Left ventricle myocardium inferior (tissue), 1 donor: ENCODE results near the gene STK11IP. TPM values are rescaled to one million over a fixed set of nuclear protein-coding genes. Genes with fewer than 3 reads are reported as not detected.

ENCODE experiments used
- DNase-seq: peaks from one replicate; pipeline ENCODE4 v3.0.0-alpha.2; 2020
- H3K27ac ChIP-seq: fragments of 200-600 bp; replicated peaks from 2 replicates; pipeline ENCODE4 v1.8.0; 2021
- H3K27me3 ChIP-seq: fragments of 200-600 bp; 2 replicates; pipeline ENCODE4 v1.8.0; 2021; ENCODE audit warnings: low read depth
- H3K36me3 ChIP-seq: fragments of 200-600 bp; 2 replicates; pipeline ENCODE4 v1.8.0; 2021
- H3K4me1 ChIP-seq: fragments of 200-600 bp; 2 replicates; pipeline ENCODE4 v1.8.0; 2021
- H3K4me3 ChIP-seq: fragments of 200-600 bp; 2 replicates; pipeline ENCODE4 v1.8.0; 2021; ENCODE audit warnings: mild to moderate bottlenecking, moderate library complexity
- H3K9me3 ChIP-seq: fragments of 200-600 bp; replicated peaks from 2 replicates; pipeline ENCODE4 v1.8.0; 2021
- intact Hi-C: fragments of 100-400 bp; cut with micrococcal nuclease; formaldehyde crosslinking; loops from one replicate; pipeline ENCODE4 v1.11.0; 2022
- total RNA-seq: library from RNA; stranded (reverse); fragmentation: NEBNext Ultra II Directional; extraction: Animal tissue kit (Norgen Biotek cat#: 25700); gene quantifications from one replicate; pipeline ENCODE4 v1.2.1, GENCODE V29; 2021
- TF ChIP-seq, protein P1 (sequence below): fragments of 200-600 bp; IDR thresholded peaks from 2 replicates; pipeline ENCODE4 v1.8.0; 2021; ENCODE audit warnings: antibody characterized with exemption, mild to moderate bottlenecking, borderline replicate concordance
- donor health status: DM: no; HTN: yes; CAD: no; lungs with severe emphysema.

The STK11IP gene
- total RNA-seq, 1 donor from 2014 or later = 15.9 TPM

DNA sequence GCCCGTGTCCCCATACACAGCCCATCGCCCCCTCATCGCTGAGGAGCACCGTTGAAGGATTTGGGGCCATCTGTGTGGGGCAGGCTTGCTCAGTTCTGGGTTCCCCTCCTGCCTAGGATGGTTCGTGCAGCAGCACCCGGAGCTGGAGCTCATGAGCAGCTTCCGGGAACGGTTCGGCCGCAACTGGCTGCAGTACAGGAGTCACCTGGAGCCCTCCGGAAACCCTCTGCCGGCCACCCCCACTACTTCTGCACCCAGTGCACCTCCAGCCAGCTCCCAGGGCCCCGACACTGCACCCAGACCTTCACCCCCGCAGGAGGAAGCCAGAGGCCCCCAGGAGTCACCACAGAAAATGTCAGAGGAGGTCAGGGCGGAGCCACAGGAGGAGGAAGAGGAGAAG, 10.3 kb downstream of the STK11IP start:
- Histone ChIP-seq H3K27ac (peak overlapping the region; percentile 91), H3K36me3 (peaks cover 66% of the 10 kb centered on the region)
- DNase-seq = no peak

DNA sequence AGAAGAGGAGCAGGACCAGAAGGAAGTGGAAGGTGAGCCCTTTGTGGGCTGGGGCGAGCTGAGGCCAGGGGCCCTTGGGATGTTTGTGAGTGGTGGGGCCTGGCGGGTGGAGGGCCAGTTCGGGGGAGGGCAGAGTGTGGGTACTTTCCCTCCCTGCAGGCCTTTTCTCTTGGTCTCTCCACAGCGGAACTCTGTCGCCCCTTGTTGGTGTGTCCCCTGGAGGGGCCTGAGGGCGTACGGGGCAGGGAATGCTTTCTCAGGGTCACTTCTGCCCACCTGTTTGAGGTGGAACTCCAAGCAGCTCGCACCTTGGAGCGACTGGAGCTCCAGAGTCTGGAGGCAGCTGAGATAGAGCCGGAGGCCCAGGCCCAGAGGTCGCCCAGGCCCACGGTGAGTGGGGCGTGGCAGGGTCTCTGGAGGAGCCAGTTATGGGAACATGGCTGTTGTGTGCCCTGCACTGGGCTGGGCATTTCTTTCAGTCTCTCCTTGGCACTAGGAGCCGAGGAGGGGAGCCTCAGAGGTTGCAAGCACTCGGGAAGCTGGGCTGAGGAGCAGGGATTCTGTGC, 10.8 kb downstream of the STK11IP start:
- Histone ChIP-seq H3K27ac (peak overlapping the region; percentile 91), H3K27me3 (no peaks in the 10 kb centered on the region), H3K9me3 (no peaks in the 10 kb centered on the region), H3K4me1 (peaks cover 23% of the 10 kb centered on the region), H3K36me3 (peaks cover 61% of the 10 kb centered on the region), H3K4me3 (no peak overlapping the region)
- intact Hi-C loops = no loop called here
- no peak for DNase-seq
- TF ChIP-seq, protein P1, sequence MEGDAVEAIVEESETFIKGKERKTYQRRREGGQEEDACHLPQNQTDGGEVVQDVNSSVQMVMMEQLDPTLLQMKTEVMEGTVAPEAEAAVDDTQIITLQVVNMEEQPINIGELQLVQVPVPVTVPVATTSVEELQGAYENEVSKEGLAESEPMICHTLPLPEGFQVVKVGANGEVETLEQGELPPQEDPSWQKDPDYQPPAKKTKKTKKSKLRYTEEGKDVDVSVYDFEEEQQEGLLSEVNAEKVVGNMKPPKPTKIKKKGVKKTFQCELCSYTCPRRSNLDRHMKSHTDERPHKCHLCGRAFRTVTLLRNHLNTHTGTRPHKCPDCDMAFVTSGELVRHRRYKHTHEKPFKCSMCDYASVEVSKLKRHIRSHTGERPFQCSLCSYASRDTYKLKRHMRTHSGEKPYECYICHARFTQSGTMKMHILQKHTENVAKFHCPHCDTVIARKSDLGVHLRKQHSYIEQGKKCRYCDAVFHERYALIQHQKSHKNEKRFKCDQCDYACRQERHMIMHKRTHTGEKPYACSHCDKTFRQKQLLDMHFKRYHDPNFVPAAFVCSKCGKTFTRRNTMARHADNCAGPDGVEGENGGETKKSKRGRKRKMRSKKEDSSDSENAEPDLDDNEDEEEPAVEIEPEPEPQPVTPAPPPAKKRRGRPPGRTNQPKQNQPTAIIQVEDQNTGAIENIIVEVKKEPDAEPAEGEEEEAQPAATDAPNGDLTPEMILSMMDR = no peak

More for the DNA sequence above, 10.3 kb downstream of the STK11IP start:
- TF ChIP-seq, protein P1 = no peak
- Histone ChIP-seq H3K27me3 (no peaks in the 10 kb centered on the region), H3K4me1 (peaks cover 23% of the 10 kb centered on the region), H3K4me3 (no peak overlapping the region), H3K9me3 (no peaks in the 10 kb centered on the region)
- intact Hi-C loops = no loop called here

DNA sequence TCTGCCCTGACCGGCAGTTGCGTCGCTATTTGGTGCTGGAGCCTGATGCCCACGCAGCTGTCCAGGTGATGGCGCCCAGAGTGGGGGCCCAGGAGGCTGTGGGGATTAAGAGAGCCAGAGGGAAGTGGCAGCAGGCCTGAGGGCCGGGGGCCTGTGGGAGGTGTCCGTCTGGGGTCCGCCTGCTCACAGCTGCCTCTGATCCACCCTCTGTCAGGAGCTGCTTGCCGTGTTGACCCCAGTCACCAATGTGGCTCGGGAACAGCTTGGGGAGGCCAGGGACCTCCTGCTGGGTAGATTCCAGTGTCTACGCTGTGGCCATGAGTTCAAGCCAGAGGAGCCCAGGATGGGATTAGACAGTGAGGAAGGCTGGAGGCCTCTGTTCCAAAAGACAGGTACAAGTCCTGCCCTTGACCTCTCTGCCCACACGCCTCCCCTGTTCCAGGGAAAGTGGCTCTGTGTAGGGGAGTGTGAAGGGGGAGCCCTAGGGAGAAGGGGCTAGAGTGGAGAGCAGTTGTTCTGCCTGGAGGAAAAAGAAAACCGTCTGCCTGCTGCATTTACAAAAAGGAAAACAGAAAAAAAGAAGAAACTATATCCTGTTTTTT, 11.6 kb downstream of the STK11IP start:
- Histone ChIP-seq H3K4me1 (peaks cover 23% of the 10 kb centered on the region), H3K36me3 (peaks cover 60% of the 10 kb centered on the region), H3K27ac (peak overlapping the region; percentile 91), H3K4me3 (no peak overlapping the region), H3K9me3 (no peaks in the 10 kb centered on the region), H3K27me3 (no peaks in the 10 kb centered on the region)
- no peak for DNase-seq
- intact Hi-C loops = no loop called here
- TF ChIP-seq, protein P1 = no peak

DNA sequence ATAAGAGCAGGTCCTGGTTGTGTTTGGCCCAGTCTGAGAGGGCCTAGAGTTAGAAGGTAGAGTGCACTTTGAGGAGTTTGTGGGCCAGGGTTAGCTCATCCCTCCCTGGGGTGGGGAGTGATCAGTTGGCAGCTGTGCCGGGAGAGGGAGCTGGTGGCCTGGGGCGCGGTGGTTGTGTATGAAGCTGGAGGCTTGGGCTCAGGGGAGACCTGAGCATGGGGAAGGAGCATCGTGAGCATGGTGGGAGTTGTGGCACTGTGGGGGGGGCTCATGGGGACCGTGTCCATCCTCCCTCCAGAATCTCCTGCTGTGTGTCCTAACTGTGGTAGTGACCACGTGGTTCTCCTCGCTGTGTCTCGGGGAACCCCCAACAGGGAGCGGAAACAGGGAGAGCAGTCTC, 13.6 kb downstream of the STK11IP start:
- peak overlapping the region; percentile 91 for H3K27ac ChIP-seq
- no peak for DNase-seq
- peaks cover 65% of the 10 kb centered on the region for H3K36me3 ChIP-seq
- H3K4me1 ChIP-seq = peaks cover 36% of the 10 kb centered on the region
- no peak overlapping the region for H3K4me3 ChIP-seq
- H3K9me3 ChIP-seq = no peaks in the 10 kb centered on the region
- H3K27me3 ChIP-seq = no peaks in the 10 kb centered on the region
- TF ChIP-seq, protein P1 = no peak
- intact Hi-C loops = no loop called here

DNA sequence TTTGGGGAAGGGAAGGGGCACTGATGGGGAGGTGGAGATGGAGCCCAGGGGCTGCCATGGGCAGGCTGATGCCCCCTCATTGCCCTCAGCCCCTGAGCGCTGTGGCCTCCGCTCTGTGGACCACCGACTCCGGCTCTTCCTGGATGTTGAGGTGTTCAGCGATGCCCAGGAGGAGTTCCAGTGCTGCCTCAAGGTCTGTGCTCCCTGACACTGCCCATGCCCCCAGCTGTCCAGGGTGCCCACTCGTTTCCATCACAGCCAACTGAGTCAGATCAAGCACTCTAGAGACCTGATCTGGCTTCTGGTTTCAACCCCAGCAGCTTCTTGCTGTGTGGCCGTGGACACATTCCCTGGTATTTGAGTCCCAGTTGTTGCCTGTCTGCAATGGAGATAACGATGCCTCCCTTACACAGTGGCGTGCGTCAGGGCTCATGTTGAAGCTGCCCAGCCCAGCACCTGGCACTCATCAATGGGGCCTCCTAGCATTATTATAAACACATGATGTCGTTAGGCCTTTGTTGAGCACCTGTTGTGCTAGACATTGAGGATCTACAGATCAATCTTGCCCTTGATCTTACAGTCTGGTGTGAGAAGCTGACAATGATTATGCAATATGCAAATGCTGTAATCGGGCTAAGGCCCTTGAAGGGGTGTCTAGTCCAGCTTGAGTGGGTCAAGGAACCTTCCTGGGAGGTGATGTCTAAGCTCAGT, 14.4 kb downstream of the STK11IP start:
- H3K4me3 ChIP-seq = no peak overlapping the region
- peaks cover 41% of the 10 kb centered on the region for H3K4me1 ChIP-seq
- intact Hi-C loops = no loop called here
- no peak for DNase-seq
- no peaks in the 10 kb centered on the region for H3K27me3 ChIP-seq
- TF ChIP-seq, protein P1 = no peak
- H3K36me3 ChIP-seq = peaks cover 58% of the 10 kb centered on the region
- no peaks in the 10 kb centered on the region for H3K9me3 ChIP-seq
- H3K27ac ChIP-seq = peak overlapping the region; percentile 30
